Uterus (tissue), 2 donors: ENCODE data around the gene IAH1.

ENCODE experiments used
- CTCF ChIP-seq, 4 experiments: fragments of 200-600 bp in 2 of 4; fragments of 450-650 bp in 2 of 4; sonication (generic) in 2 of 4; IDR thresholded peaks; one replicate each; pipeline ENCODE4 v1.5.1; 2016 to 2019; ENCODE audit warnings: antibody characterized with exemption in 4 of 4, mild to moderate bottlenecking in 2 of 4, moderate library complexity in 1 of 4
- POLR2A ChIP-seq, 2 donors: fragments of 450-650 bp; IDR thresholded peaks; one replicate each; pipeline ENCODE4 v1.6.1; 2016; ENCODE audit warnings: antibody characterized with exemption in 2 of 2, mild to moderate bottlenecking in 1 of 2, moderate library complexity in 1 of 2

- TF ChIP-seq POLR2A (IDR thresholded peaks at IDR 0.05) (no peak), CTCF (IDR thresholded peaks at IDR 0.05) (no peak)
These were observed 44.4 kb downstream of the IAH1 start for GRCh38 chr2:9518780-9519179.
